Thyroid gland (tissue), 4 donors: ENCODE data around the gene SLC46A3.

Source experiments
- POLR2A ChIP-seq, 2 donors: fragments of 450-650 bp; IDR thresholded peaks; one replicate each; pipeline ENCODE4 v1.6.1; 2017; ENCODE audit warnings: antibody characterized with exemption in 2 of 2, mild to moderate bottlenecking in 2 of 2, moderate library complexity in 1 of 2
- TF ChIP-seq, protein P1 (sequence below), 6 experiments: fragments of 200-600 bp in 3 of 6; fragments of 450-650 bp in 3 of 6; sonication (generic) in 3 of 6; IDR thresholded peaks; one replicate each; pipeline ENCODE4 v1.5.1; 2016 to 2019; ENCODE audit warnings: antibody characterized with exemption in 6 of 6, mild to moderate bottlenecking in 2 of 6, inconsistent platforms in 1 of 6, moderate library complexity in 1 of 6

DNA sequence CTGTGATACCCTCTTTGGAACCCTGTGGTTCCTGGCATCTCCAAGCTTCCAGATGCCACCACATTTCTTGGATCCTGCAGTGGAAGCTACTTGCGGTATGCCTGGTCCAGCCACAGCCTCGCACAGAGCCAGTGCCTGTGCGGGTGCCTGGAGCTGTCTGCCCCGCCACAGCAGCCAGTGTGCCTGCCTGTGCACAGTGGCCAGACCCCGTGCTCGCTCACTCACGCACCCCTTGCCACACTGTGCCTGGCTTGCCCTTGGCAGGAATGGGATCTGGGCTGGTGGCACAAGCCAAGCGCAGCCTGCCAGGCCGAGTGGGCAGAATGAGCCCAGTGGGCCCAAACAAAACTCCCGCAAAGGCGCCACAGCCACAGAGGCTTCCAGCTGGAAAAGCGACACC, 33.7 kb downstream of the SLC46A3 start:
- TF ChIP-seq, protein P1, sequence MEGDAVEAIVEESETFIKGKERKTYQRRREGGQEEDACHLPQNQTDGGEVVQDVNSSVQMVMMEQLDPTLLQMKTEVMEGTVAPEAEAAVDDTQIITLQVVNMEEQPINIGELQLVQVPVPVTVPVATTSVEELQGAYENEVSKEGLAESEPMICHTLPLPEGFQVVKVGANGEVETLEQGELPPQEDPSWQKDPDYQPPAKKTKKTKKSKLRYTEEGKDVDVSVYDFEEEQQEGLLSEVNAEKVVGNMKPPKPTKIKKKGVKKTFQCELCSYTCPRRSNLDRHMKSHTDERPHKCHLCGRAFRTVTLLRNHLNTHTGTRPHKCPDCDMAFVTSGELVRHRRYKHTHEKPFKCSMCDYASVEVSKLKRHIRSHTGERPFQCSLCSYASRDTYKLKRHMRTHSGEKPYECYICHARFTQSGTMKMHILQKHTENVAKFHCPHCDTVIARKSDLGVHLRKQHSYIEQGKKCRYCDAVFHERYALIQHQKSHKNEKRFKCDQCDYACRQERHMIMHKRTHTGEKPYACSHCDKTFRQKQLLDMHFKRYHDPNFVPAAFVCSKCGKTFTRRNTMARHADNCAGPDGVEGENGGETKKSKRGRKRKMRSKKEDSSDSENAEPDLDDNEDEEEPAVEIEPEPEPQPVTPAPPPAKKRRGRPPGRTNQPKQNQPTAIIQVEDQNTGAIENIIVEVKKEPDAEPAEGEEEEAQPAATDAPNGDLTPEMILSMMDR (IDR thresholded peaks at IDR 0.05) = no peak
- TF ChIP-seq POLR2A (IDR thresholded peaks at IDR 0.05) = no peak
